PC-3 (cell line): ENCODE data around the gene LRRC4B. TPM values are rescaled to one million over a fixed set of nuclear protein-coding genes. Genes with fewer than 3 reads are reported as not detected.

Experiments used
- ATAC-seq: fragments of 200-7000 bp; cut with Tn5 transposase; 2 replicates; pipeline ENCODE4 v1.9.1; 2020; ENCODE audit warnings: mild to moderate bottlenecking, moderate library complexity
- BruUV-seq: library from RNA; stranded (reverse); fragments of 400-500 nt; replicated peaks from 2 replicates; lab custom pipeline; 2021; lab: Mats Ljungman, UMichigan
- CTCF ChIA-PET: fragments of 300-600 bp; sonication (Branson Sonifier 250); formaldehyde crosslinking; loops from one replicate; lab custom pipeline; 2022; ENCODE audit warnings: antibody characterized with exemption; lab: Charles Lee
- POLR2A ChIA-PET: fragments of 300-600 bp; sonication (Branson Sonifier 250); formaldehyde crosslinking; loops from one replicate; lab custom pipeline; 2022; ENCODE audit warnings: antibody characterized with exemption; ENCODE audit not compliant: unreplicated experiment; lab: Charles Lee
- DNase-seq: peaks from one replicate; pipeline ENCODE4 v3.0.0-alpha.2; 2015
- H2AFZ ChIP-seq: fragments of 300-600 bp; sonication (generic); 2 replicates; pipeline ENCODE4 v1.6.0; 2016; ENCODE audit warnings: antibody characterized with exemption, low read length
- H3F3A ChIP-seq: fragments of 300-600 bp; sonication (generic); one replicate; pipeline ENCODE4 v1.6.0; 2017; ENCODE audit warnings: antibody characterized with exemption, low read length, control low read depth, mild to moderate bottlenecking; ENCODE audit not compliant: unreplicated experiment
- H3K27ac ChIP-seq: fragments of 300-600 bp; sonication (generic); 2 replicates; pipeline ENCODE4 v1.5.1; 2016; ENCODE audit warnings: mild to moderate bottlenecking, low read length
- H3K27me3 ChIP-seq: fragments of 300-600 bp; sonication (generic); 2 replicates; pipeline ENCODE4 v1.6.1; 2016; ENCODE audit warnings: low read length, mixed read lengths
- H3K36me3 ChIP-seq: fragments of 300-600 bp; sonication (generic); 2 replicates; pipeline ENCODE4 v1.6.1; 2016; ENCODE audit warnings: low read depth, mixed run types, low read length, mixed read lengths
- H3K4me1 ChIP-seq: fragments of 300-600 bp; sonication (generic); 2 replicates; pipeline ENCODE4 v1.5.1; 2016; ENCODE audit warnings: low read length; ENCODE audit not compliant: insufficient read depth
- H3K4me2 ChIP-seq: fragments of 300-600 bp; sonication (generic); 2 replicates; pipeline ENCODE4 v1.6.0; 2016; ENCODE audit warnings: low read length
- H3K4me3 ChIP-seq: fragments of 300-600 bp; sonication (generic); 2 replicates; pipeline ENCODE4 v1.5.1; 2016; ENCODE audit warnings: mild to moderate bottlenecking, low read length, mixed read lengths
- H3K79me2 ChIP-seq: fragments of 300-600 bp; sonication (generic); 2 replicates; pipeline ENCODE4 v1.6.1; 2017; ENCODE audit warnings: low read length, mixed read lengths
- H3K9ac ChIP-seq: fragments of 300-600 bp; sonication (generic); 2 replicates; pipeline ENCODE4 v1.6.0; 2016; ENCODE audit warnings: mild to moderate bottlenecking, low read length
- H3K9me2 ChIP-seq: fragments of 300-600 bp; sonication (generic); replicated peaks from 2 replicates; pipeline ENCODE4 v1.6.1; 2016; ENCODE audit warnings: mixed run types, low read length, mixed read lengths
- H3K9me3 ChIP-seq: fragments of 300-600 bp; sonication (generic); 2 replicates; pipeline ENCODE4 v1.6.1; 2016; ENCODE audit warnings: low read length, mixed read lengths
- H4K20me1 ChIP-seq: fragments of 300-600 bp; sonication (generic); 2 replicates; pipeline ENCODE4 v1.6.1; 2016; ENCODE audit warnings: low read length, mixed read lengths
- EZH2 ChIP-seq: fragments of 300-600 bp; sonication (generic); IDR thresholded peaks from one replicate; pipeline ENCODE4 v1.6.1; 2017; ENCODE audit warnings: antibody characterized with exemption, mild to moderate bottlenecking, low read length; ENCODE audit not compliant: unreplicated experiment
- EZH2phosphoT487 ChIP-seq: fragments of 300-600 bp; sonication (generic); IDR thresholded peaks from 2 replicates; pipeline ENCODE4 v1.6.1; 2018; ENCODE audit warnings: mild to moderate bottlenecking, antibody characterized with exemption, low read length, borderline replicate concordance
- intact Hi-C: fragments of 100-400 bp; cut with micrococcal nuclease; formaldehyde crosslinking; loops from 2 replicates; pipeline ENCODE4 v1.9.0; 2023
- total RNA-seq: library from RNA; depleted of rRNA; stranded (reverse); fragments of >200 nt; gene quantifications from 2 replicates; pipeline ENCODE4 v1.2.3, GENCODE V29; 2014
- TF ChIP-seq, protein P1 (sequence below): fragments of 300-600 bp; sonication (generic); conservative IDR thresholded peaks from 2 replicates; pipeline ENCODE4 v1.5.1; 2017; ENCODE audit warnings: antibody characterized with exemption, low read depth, mild to moderate bottlenecking, low read length

LRRC4B gene
- total RNA-seq, 1 experiment from 2014 or later: 0.26 TPM

DNA sequence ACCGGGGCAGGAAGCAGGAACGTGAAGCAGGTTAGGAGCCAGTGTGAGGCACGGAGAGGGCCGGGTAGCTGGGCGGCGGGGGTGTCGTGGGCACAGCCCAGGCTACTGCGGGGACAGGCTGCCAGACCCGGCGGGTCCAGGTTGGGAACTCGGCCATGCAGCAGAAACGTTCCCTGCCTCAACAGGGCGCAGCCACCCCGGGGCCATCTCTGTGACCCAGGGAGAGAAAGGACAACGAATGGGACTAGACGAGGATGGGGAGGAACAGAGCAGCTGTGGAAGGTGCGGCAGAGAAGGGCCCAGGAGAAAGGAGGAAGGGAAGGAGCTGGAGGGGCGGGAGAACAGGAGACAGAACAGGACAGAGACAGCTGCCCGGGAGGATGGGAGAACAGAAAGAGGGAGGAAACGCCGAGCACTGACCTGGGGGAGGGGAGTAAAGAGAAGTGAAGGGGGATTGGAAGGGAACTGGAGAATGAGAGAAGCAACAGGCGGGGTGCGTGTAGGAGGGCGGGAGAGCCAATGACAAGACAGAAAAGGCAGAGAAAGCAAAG, 78.7 kb downstream of the LRRC4B start:
- intact Hi-C loops: no loop called here
- no peaks in the 10 kb centered on the region for H3K4me1 ChIP-seq
- no peak overlapping the region for H2AFZ ChIP-seq
- H3K27me3 ChIP-seq: no peaks in the 10 kb centered on the region
- no peak overlapping the region for H3K27ac ChIP-seq
- TF ChIP-seq, protein P1, sequence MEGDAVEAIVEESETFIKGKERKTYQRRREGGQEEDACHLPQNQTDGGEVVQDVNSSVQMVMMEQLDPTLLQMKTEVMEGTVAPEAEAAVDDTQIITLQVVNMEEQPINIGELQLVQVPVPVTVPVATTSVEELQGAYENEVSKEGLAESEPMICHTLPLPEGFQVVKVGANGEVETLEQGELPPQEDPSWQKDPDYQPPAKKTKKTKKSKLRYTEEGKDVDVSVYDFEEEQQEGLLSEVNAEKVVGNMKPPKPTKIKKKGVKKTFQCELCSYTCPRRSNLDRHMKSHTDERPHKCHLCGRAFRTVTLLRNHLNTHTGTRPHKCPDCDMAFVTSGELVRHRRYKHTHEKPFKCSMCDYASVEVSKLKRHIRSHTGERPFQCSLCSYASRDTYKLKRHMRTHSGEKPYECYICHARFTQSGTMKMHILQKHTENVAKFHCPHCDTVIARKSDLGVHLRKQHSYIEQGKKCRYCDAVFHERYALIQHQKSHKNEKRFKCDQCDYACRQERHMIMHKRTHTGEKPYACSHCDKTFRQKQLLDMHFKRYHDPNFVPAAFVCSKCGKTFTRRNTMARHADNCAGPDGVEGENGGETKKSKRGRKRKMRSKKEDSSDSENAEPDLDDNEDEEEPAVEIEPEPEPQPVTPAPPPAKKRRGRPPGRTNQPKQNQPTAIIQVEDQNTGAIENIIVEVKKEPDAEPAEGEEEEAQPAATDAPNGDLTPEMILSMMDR: no peak
- TF ChIP-seq EZH2 (no peak), EZH2phosphoT487 (no peak)
- H3K79me2 ChIP-seq: no peaks in the 10 kb centered on the region
- ATAC-seq (no peak), DNase-seq (no peak)
- no peak overlapping the region for H3K4me3 ChIP-seq
- H3K9me2 ChIP-seq: no peaks in the 10 kb centered on the region
- POLR2A ChIA-PET: no interaction called here
- no peaks in the 10 kb centered on the region for H4K20me1 ChIP-seq
- CTCF ChIA-PET: no interaction called here
- H3K9ac ChIP-seq: no peak overlapping the region
- BruUV-seq: no TSS peak
- peaks cover 9% of the 10 kb centered on the region for H3K9me3 ChIP-seq
- peaks cover 20% of the 10 kb centered on the region for H3K36me3 ChIP-seq
- H3F3A ChIP-seq: no peaks in the 10 kb centered on the region
- H3K4me2 ChIP-seq: no peak overlapping the region

DNA sequence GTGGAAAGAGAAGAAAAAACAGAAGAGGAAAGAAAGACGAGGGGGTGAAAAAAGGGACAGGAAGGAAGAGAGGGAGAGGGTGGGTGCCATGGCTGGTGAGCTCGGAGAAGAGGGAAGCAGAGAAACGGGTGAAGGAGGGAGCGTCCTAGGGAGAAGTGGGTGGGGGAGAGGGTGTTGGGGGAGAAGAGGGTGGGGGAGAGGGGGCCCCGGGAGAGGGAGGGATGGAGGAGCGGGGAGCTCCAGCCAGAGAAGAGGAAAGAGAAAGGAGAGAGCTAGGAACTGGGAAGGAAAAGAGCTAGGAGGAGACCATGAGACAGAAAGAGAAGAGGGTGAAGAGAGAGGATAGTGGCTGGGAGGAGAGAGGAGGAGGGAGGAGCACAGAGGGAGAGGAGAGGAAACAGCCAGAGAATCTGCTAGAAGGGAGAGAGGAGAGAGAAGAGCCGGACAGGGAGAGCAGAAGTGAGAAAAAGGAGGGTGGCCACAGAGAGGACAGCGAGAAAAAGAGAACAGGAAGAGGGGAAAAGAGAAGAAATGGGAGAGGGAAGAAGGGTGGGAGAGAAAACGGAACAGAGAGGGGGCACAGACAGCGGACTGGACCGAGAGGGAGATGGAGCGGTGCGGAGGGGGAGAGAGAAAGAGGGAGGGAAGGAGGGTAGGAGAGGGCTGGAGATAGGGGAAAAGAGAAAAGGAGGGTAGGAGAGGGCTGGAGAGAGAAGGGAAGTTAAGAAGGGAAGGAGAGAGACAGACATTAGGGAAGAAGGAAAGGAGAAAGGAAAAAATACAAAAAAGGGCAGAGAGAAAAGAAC, 79.6 kb downstream of the LRRC4B start:
- no peaks in the 10 kb centered on the region for H3K9me2 ChIP-seq
- DNase-seq: no peak
- no peaks in the 10 kb centered on the region for H3K79me2 ChIP-seq
- no peak overlapping the region for H3K4me3 ChIP-seq
- no peak overlapping the region for H2AFZ ChIP-seq
- H3K27ac ChIP-seq: no peak overlapping the region
- ChIA-PET POLR2A (interaction anchor here (0.5 kb wide), 1 partner anchor 23 kb away, joined by 3 read pairs; no protein-coding TSS in a partner anchor), CTCF (no interaction called here)
- H4K20me1 ChIP-seq: no peaks in the 10 kb centered on the region
- no peaks in the 10 kb centered on the region for H3F3A ChIP-seq
- H3K36me3 ChIP-seq: peaks cover 26% of the 10 kb centered on the region
- BruUV-seq: no TSS peak
- peaks cover 9% of the 10 kb centered on the region for H3K9me3 ChIP-seq
- ATAC-seq: no peak
- no peaks in the 10 kb centered on the region for H3K4me1 ChIP-seq
- H3K4me2 ChIP-seq: no peak overlapping the region
- no peak overlapping the region for H3K9ac ChIP-seq
- H3K27me3 ChIP-seq: no peaks in the 10 kb centered on the region
- no peak for TF ChIP-seq EZH2
- TF ChIP-seq EZH2phosphoT487: no peak
- TF ChIP-seq, protein P1: no peak
- intact Hi-C loops: no loop called here
